NCI-H1417 (cell line): ENCODE results near the gene HCAR1.
A peak's percentile ranks its signal among the peaks of the same experiment; 100 is the strongest.
"Not testable (repeated sequence)": the region's sequence is repeated elsewhere in the genome, so short reads cannot be mapped to it uniquely, and the experiment has no call there.

Experiments
- DNase-seq, 3 experiments: peaks; one replicate each; lab custom pipeline; 2025; lab: John Stamatoyannopoulos, UW

HCAR1 gene

GRCh38 chr12:122730215-122731014, at the start of gene HCAR1:
TSS of gene HCAR1 (minus strand) at chr12:122730844. CDS start at chr12:122730339, 505 bp downstream.
- peak in 2 of 3 experiments; percentile 41 to 71 for DNase-seq

GRCh38 chr12:122757568-122757967, 26.9 kb upstream of the HCAR1 start:
- DNase-seq: no peak

- DNase-seq: no peak
Measured at GRCh38 chr12:122754790-122755189, 24.1 kb upstream of the HCAR1 start.

- DNase-seq: no peak
Measured at GRCh38 chr12:122753319-122753650, 22.6 kb upstream of the HCAR1 start.

- peak; percentile 99 to 100 (median 100) for DNase-seq
Measured at GRCh38 chr12:122752464-122753318, 22.0 kb upstream of the HCAR1 start, which contains the start of gene DENR. TSS of gene DENR (plus strand) at chr12:122752824. CDS start at chr12:122753702, 878 bp downstream.

- not testable (repeated sequence) for DNase-seq
Measured at GRCh38 chr12:122750781-122751515, 20.3 kb upstream of the HCAR1 start.

- no peak for DNase-seq
Measured at GRCh38 chr12:122749569-122750332, 19.1 kb upstream of the HCAR1 start.

GRCh38 chr12:122747224-122748135, 16.8 kb upstream of the HCAR1 start:
- no peak for DNase-seq

- DNase-seq: no peak
Measured at GRCh38 chr12:122743895-122744525, 13.4 kb upstream of the HCAR1 start.

GRCh38 chr12:122740351-122740750, 9.7 kb upstream of the HCAR1 start:
- DNase-seq: no peak

- DNase-seq: no peak
Measured at GRCh38 chr12:122738571-122738970, 7.9 kb upstream of the HCAR1 start.

- no peak for DNase-seq
Measured at GRCh38 chr12:122732611-122733010, 2.0 kb upstream of the HCAR1 start.

- DNase-seq: no peak
Measured at GRCh38 chr12:122732170-122732569, 1.5 kb upstream of the HCAR1 start.

- no peak for DNase-seq
Measured at GRCh38 chr12:122729583-122730214, 945 bp downstream of the HCAR1 start.

- no peak for DNase-seq
Measured at GRCh38 chr12:122726080-122726558, 4.5 kb downstream of the HCAR1 start.

GRCh38 chr12:122725452-122726079, 5.1 kb downstream of the HCAR1 start:
- no peak for DNase-seq

GRCh38 chr12:122724641-122725243, 5.9 kb downstream of the HCAR1 start:
- no peak for DNase-seq

- no peak for DNase-seq
Measured at GRCh38 chr12:122722387-122722786, 8.3 kb downstream of the HCAR1 start.
